IMR-90 (cell line): ENCODE data around the gene DSG1. TPM values are rescaled to one million over a fixed set of nuclear protein-coding genes. Genes with fewer than 3 reads are reported as not detected.

ENCODE experiments used
- ATAC-seq: fragments of 200-7000 bp; cut with Tn5 transposase; 2 replicates; pipeline ENCODE4 v1.9.1; 2020; ENCODE audit warnings: low read depth, mild to moderate bottlenecking, moderate library complexity
- BruUV-seq: library from RNA; stranded (reverse); fragments of 400-500 nt; replicated peaks from 2 replicates; lab custom pipeline; 2021; lab: Mats Ljungman, UMichigan
- CTCF ChIA-PET: fragments of 300-600 bp; formaldehyde crosslinking; extraction: SDS; loops from one replicate; lab custom pipeline; 2021; ENCODE audit warnings: antibody characterized with exemption; lab: Yijun Ruan, JAX
- POLR2A ChIA-PET: fragments of 300-600 bp; sonication (Branson Sonifier 250); formaldehyde crosslinking; loops from one replicate; lab custom pipeline; 2022; ENCODE audit warnings: antibody characterized with exemption; ENCODE audit not compliant: unreplicated experiment; lab: Charles Lee
- DNase-seq: peaks from one replicate; pipeline ENCODE4 v3.0.0; 2013
- H2AFZ ChIP-seq: replicated peaks from 2 replicates; pipeline ENCODE3; 2013; ENCODE audit warnings: low read length, mild to moderate bottlenecking; ENCODE audit not compliant: poor library complexity
- H2AK5ac ChIP-seq: 2 replicates; pipeline ENCODE4 v1.6.1; 2013; ENCODE audit warnings: low read depth, low read length, inconsistent platforms
- H2AK9ac ChIP-seq: replicated peaks from 2 replicates; pipeline ENCODE3; 2013; ENCODE audit warnings: mild to moderate bottlenecking, low read depth, low read length, moderate library complexity; ENCODE audit not compliant: poor library complexity
- H2BK120ac ChIP-seq: 2 replicates; pipeline ENCODE4 v1.6.1; 2013; ENCODE audit warnings: low read depth, low read length, inconsistent platforms
- H2BK15ac ChIP-seq: 3 replicates; pipeline ENCODE4 v1.6.1; 2013; ENCODE audit warnings: low read depth, low read length, inconsistent platforms
- H2BK20ac ChIP-seq: 2 replicates; pipeline ENCODE4 v1.6.1; 2013; ENCODE audit warnings: low read depth, mild to moderate bottlenecking, inconsistent platforms, low read length, moderate library complexity
- H2BK5ac ChIP-seq: 2 replicates; pipeline ENCODE4 v1.6.1; 2013; ENCODE audit warnings: mild to moderate bottlenecking, low read depth, low read length, inconsistent platforms; ENCODE audit not compliant: poor library complexity, severe bottlenecking
- H3K14ac ChIP-seq: replicated peaks from 2 replicates; pipeline ENCODE4 v1.6.1; 2013; ENCODE audit warnings: low read depth, low read length, inconsistent platforms
- H3K18ac ChIP-seq: 2 replicates; pipeline ENCODE4 v1.6.1; 2013; ENCODE audit warnings: low read depth, low read length, control low read depth
- H3K23ac ChIP-seq: 2 replicates; pipeline ENCODE4 v1.6.1; 2013; ENCODE audit warnings: low read depth, low read length, inconsistent platforms
- H3K27ac ChIP-seq: 2 replicates; pipeline ENCODE4 v1.5.1; 2013; ENCODE audit warnings: mild to moderate bottlenecking, control low read depth, low read length; ENCODE audit not compliant: insufficient read depth
- H3K27me3 ChIP-seq: 2 replicates; pipeline ENCODE4 v1.6.1; 2013; ENCODE audit warnings: low read length; ENCODE audit not compliant: control insufficient read depth, insufficient read depth
- H3K36me3 ChIP-seq: 2 replicates; pipeline ENCODE4 v1.6.1; 2013; ENCODE audit warnings: low read length, mixed read lengths; ENCODE audit not compliant: control insufficient read depth, insufficient read depth
- H3K4ac ChIP-seq: 2 replicates; pipeline ENCODE4 v1.6.1; 2013; ENCODE audit warnings: low read depth, low read length, inconsistent platforms
- H3K4me1 ChIP-seq: 2 replicates; pipeline ENCODE4 v1.6.1; 2013; ENCODE audit warnings: low read length, mixed read lengths; ENCODE audit not compliant: control insufficient read depth, insufficient read depth
- H3K4me2 ChIP-seq: 2 replicates; pipeline ENCODE4 v1.6.1; 2013; ENCODE audit warnings: low read depth, mild to moderate bottlenecking, control low read depth, low read length, moderate library complexity
- H3K4me3 ChIP-seq: 2 replicates; pipeline ENCODE4 v1.5.1; 2013; ENCODE audit warnings: low read depth, mild to moderate bottlenecking, control low read depth, low read length, moderate library complexity; ENCODE audit not compliant: insufficient read depth
- H3K56ac ChIP-seq: 2 replicates; pipeline ENCODE4 v1.6.1; 2013; ENCODE audit warnings: low read length, inconsistent platforms; ENCODE audit not compliant: insufficient read depth; ENCODE audit errors: extremely low read depth
- H3K79me1 ChIP-seq, 2 experiments: 2 replicates each; pipeline ENCODE4 v1.6.1; 2013; ENCODE audit warnings: low read length in 2 of 2, inconsistent platforms in 1 of 2, low read depth in 1 of 2
- H3K9ac ChIP-seq: 2 replicates; pipeline ENCODE4 v1.6.1; 2013; ENCODE audit warnings: low read depth, low read length, control low read depth
- H3K9me1 ChIP-seq: 2 replicates; pipeline ENCODE4 v1.6.1; 2013; ENCODE audit warnings: low read length, inconsistent platforms; ENCODE audit not compliant: insufficient read depth
- H3K9me3 ChIP-seq: 2 replicates; pipeline ENCODE4 v1.6.1; 2013; ENCODE audit warnings: low read length; ENCODE audit not compliant: control insufficient read depth, insufficient read depth
- H4K20me1 ChIP-seq: 2 replicates; pipeline ENCODE4 v1.6.1; 2013; ENCODE audit warnings: low read length, inconsistent platforms; ENCODE audit not compliant: insufficient read depth
- H4K5ac ChIP-seq: 2 replicates; pipeline ENCODE4 v1.6.1; 2013; ENCODE audit warnings: mild to moderate bottlenecking, low read depth, low read length, control low read depth
- H4K8ac ChIP-seq, 2 experiments: 2 replicates each; pipeline ENCODE4 v1.6.1; 2013; ENCODE audit warnings: low read depth in 2 of 2, low read length in 2 of 2, control low read depth in 1 of 2, inconsistent platforms in 1 of 2
- H4K91ac ChIP-seq: 2 replicates; pipeline ENCODE4 v1.6.1; 2013; ENCODE audit warnings: low read depth, low read length, inconsistent platforms; ENCODE audit not compliant: insufficient read depth
- CTCF ChIP-seq: conservative IDR thresholded peaks from 2 replicates; pipeline ENCODE4 v1.5.1; 2012; ENCODE audit warnings: mild to moderate bottlenecking, low read depth, low read length, improper control_type of control experiment
- MAFK ChIP-seq: IDR thresholded peaks from 2 replicates; pipeline ENCODE4 v1.6.1; 2012; ENCODE audit warnings: low read depth, low read length, improper control_type of control experiment
- WGBS, 2 experiments: methylation state at CpG; one replicate each; pipeline versions ENCODE4 v1.1.5 to v1.1.7; 2013; ENCODE audit warnings: missing lambda C conversion rate in 2 of 2; ENCODE audit not compliant: insufficient read length in 1 of 2; ENCODE audit errors: extremely low coverage in 2 of 2; 5-methylcytosine and 5-hydroxymethylcytosine counted together
- dilution Hi-C: fragments of 300-500 bp; cut with HindIII; formaldehyde crosslinking; loops from one replicate; pipeline ENCODE4 v1.14.3; 2018; ENCODE audit warnings: low sequenced_read_pairs; ENCODE audit not compliant: unreplicated experiment
- in situ Hi-C: fragments of 300-500 bp; cut with MboI; formaldehyde crosslinking; loops from 3 replicates; pipeline ENCODE4 v1.14.3; 2019; ENCODE audit warnings: low sequenced_read_pairs, inconsistent platforms, mixed read lengths
- intact Hi-C: fragments of 100-400 bp; cut with micrococcal nuclease; formaldehyde crosslinking; loops from 2 replicates; pipeline ENCODE4 v1.10.0; 2022
- polyA plus RNA-seq, 3 experiments: library from polyadenylated mRNA; depleted of rRNA; stranded (reverse); fragments of >200 nt; gene quantifications; 2 replicates each; pipeline ENCODE4 v1.2.3, GENCODE V29; 2012; ENCODE audit warnings: low replicate concordance in 1 of 3
- total RNA-seq: library from RNA; depleted of rRNA; stranded (reverse); fragments of >200 nt; gene quantifications from 2 replicates; pipeline ENCODE4 v1.2.3, GENCODE V29; 2012

The DSG1 gene
- total and polyA plus RNA-seq, 2 of the 4 experiments (the other 2 are of a cell fraction) = not detected

- no TSS peak for BruUV-seq
- intact Hi-C loops = no loop called here
- no peak for DNase-seq
Measured at GRCh38 chr18:31275722-31276463, 42.1 kb upstream of the DSG1 start.

More at GRCh38 chr18:31275722-31276463, 42.1 kb upstream of the DSG1 start:
- Histone ChIP-seq H4K91ac (no peak overlapping the region), H4K8ac (no peak overlapping the region), H3K23ac (no peak overlapping the region), H3K56ac (no peak overlapping the region), H3K9me3 (no peaks in the 10 kb centered on the region), H2BK120ac (no peak overlapping the region), H3K79me1 (no peaks in the 10 kb centered on the region), H3K14ac (no peak overlapping the region), H2AK9ac (no peak overlapping the region), H3K27me3 (no peaks in the 10 kb centered on the region), H3K4me2 (no peak overlapping the region), H3K4me1 (no peaks in the 10 kb centered on the region), H4K5ac (no peak overlapping the region), H2BK15ac (no peak overlapping the region), H2BK20ac (no peak overlapping the region), H2BK5ac (no peak overlapping the region), H2AFZ (no peak overlapping the region), H3K18ac (no peak overlapping the region), H4K20me1 (no peaks in the 10 kb centered on the region), H3K27ac (no peak overlapping the region), H3K4ac (no peak overlapping the region), H3K9ac (no peak overlapping the region), H3K4me3 (no peak overlapping the region), H2AK5ac (no peak overlapping the region), H3K36me3 (no peaks in the 10 kb centered on the region), H3K9me1 (no peaks in the 10 kb centered on the region)
- in situ Hi-C loops = no loop called here
- TF ChIP-seq MAFK = peak; percentile 45; the same call in 1 of the 2 replicates
- no peak for TF ChIP-seq CTCF
- ChIA-PET CTCF (interaction anchor here (0.7 kb wide), 1 partner anchor 271 kb away, joined by 4 read pairs; no protein-coding TSS in a partner anchor), POLR2A (no interaction called here)
- no CpG with 5 or more reads among the region's 3 CpGs for WGBS, 2 experiments
- dilution Hi-C loops = no loop called here
- no peak for ATAC-seq
